Measurements from ENCODE around the gene KCTD17. TPM values are rescaled to one million over a fixed set of nuclear protein-coding genes. Genes with fewer than 3 reads are reported as not detected.

KCTD17 gene
- total and polyA plus RNA-seq, 2 donors from 2014 or later, result 9.6 to 13.9 TPM

DNA sequence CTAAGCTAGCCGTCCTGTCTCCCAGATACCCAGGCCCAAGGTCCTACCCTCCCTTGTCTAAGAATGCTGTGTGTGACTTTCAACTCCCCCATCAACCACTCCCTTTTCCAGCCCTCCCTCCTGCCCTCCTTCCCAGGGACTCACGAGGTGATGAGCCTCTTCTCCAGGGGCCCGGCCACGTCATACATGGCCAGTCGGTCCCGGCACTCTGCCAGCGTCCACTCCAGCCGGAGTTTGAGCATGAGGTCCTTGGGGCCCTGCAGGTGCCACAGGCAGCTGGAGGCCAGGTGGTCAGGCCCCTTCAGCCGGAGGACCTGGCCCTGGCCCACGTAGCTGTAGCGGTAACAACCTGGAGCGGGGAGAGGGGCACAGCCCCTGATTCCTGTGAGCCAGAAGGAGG is 37.9 kb downstream of the KCTD17 start:
- H3K36me3 ChIP-seq (ENCODE audit: control insufficient read depth in 2 of 3, insufficient read depth in 3 of 3, low read length in 3 of 3), result no peaks in the 10 kb centered on the region

DNA sequence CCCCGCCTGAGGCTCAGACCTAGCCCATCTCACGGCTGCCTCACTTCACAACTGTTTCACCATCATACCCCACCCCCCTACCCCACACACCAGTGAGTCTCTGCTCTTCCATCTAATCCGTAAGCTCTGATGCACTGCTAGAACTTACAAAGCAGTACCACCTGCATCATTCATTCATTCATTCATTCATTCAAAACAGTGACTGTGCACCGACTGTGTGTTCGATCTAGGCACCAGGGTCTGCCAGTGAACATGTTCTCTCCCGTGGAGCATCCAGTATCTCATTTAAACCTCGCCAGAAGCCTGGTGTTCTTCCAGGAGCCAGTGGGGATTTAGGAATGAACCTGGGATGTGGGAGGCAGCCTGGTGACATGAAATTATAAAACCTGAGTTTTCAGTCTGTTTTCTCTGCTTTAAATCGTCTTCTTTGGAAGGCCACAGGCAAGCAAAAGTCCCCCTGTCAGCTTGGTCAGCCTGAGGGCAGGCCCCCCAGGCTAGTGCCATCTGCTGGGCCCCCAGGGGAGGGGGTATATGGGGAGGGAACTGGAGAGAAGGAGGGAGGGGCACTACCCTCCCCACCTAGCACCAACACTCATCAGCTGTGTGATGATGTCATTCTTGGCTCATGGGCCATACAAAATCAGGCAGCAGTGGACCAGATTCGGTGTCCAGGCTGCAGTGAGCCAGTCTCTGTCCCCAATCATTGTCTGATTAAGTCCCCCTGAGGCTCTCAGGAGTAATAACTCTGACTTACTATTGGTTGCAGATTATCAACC is 39.6 kb downstream of the KCTD17 start:
- Histone ChIP-seq H3K36me3 (ENCODE audit: control insufficient read depth in 2 of 3, insufficient read depth in 3 of 3, low read length in 3 of 3) (no peaks in the 10 kb centered on the region), H3K9me3 (ENCODE audit: control insufficient read depth in 2 of 3, insufficient read depth in 1 of 3, low read length in 3 of 3) (no peaks in the 10 kb centered on the region), H3K27me3 (ENCODE audit: control insufficient read depth, insufficient read depth, low read length) (no peaks in the 10 kb centered on the region), H3K27ac (ENCODE audit: low read depth in 2 of 2, low read length in 2 of 2) (no peak overlapping the region), H3K4me3 (ENCODE audit: low read length in 3 of 3) (no peak overlapping the region), H3K9ac (ENCODE audit: low read length in 3 of 3) (no peak overlapping the region), H3K4me1 (ENCODE audit: control insufficient read depth in 2 of 3, insufficient read depth in 2 of 3, low read depth in 1 of 3, low read length in 3 of 3) (no peaks in the 10 kb centered on the region)
- no peak for DNase-seq
- intact Hi-C loops (cut with DNase I), result no loop called here
- TF ChIP-seq, protein P1, sequence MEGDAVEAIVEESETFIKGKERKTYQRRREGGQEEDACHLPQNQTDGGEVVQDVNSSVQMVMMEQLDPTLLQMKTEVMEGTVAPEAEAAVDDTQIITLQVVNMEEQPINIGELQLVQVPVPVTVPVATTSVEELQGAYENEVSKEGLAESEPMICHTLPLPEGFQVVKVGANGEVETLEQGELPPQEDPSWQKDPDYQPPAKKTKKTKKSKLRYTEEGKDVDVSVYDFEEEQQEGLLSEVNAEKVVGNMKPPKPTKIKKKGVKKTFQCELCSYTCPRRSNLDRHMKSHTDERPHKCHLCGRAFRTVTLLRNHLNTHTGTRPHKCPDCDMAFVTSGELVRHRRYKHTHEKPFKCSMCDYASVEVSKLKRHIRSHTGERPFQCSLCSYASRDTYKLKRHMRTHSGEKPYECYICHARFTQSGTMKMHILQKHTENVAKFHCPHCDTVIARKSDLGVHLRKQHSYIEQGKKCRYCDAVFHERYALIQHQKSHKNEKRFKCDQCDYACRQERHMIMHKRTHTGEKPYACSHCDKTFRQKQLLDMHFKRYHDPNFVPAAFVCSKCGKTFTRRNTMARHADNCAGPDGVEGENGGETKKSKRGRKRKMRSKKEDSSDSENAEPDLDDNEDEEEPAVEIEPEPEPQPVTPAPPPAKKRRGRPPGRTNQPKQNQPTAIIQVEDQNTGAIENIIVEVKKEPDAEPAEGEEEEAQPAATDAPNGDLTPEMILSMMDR (IDR thresholded peaks at IDR 0.05; ENCODE audit: borderline replicate concordance, extremely low read depth, insufficient read depth), result no peak
- no peak for FAIRE-seq

More for the DNA sequence above, 37.9 kb downstream of the KCTD17 start:
- FAIRE-seq, result no peak
- H3K9ac ChIP-seq (ENCODE audit: low read length in 3 of 3), result no peak overlapping the region
- no peak overlapping the region for H3K27ac ChIP-seq (ENCODE audit: low read depth in 2 of 2, low read length in 2 of 2)
- no peaks in the 10 kb centered on the region for H3K27me3 ChIP-seq (ENCODE audit: control insufficient read depth, insufficient read depth, low read length)
- no peaks in the 10 kb centered on the region for H3K9me3 ChIP-seq (ENCODE audit: control insufficient read depth in 2 of 3, insufficient read depth in 1 of 3, low read length in 3 of 3)
- DNase-seq, result peak in 1 of 5 donors; percentile 37
- no peak overlapping the region for H3K4me3 ChIP-seq (ENCODE audit: low read length in 3 of 3)
- H3K4me1 ChIP-seq (ENCODE audit: control insufficient read depth in 2 of 3, insufficient read depth in 2 of 3, low read depth in 1 of 3, low read length in 3 of 3), result no peaks in the 10 kb centered on the region
- TF ChIP-seq, protein P1 (IDR thresholded peaks at IDR 0.05; ENCODE audit: borderline replicate concordance, extremely low read depth, insufficient read depth), result no peak
- intact Hi-C loops (cut with DNase I), result loop anchor here (10.0 kb wide), 1 partner anchor 115 kb away; no protein-coding TSS in a partner anchor

DNA sequence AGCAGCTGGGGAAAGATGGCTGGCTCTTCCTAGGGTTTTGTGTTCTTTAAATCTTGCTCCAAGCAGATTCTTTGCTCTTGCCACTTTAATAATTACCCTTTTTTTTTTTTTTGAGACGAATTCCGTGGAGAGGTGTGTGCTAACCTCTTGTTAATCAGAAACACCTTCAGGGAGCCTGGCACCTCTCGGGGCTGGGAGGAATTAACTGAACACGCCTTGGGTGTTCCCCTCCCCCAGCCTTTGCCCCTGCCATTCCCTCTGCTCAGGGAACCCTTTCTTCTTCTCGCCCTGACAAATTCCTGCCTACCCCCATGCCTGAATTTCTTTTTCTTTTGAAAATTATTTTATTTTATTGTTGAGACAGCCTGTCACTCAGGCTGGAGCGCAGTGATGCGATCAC is 40.5 kb downstream of the KCTD17 start:
- Histone ChIP-seq H3K4me3 (ENCODE audit: low read length in 3 of 3) (no peak overlapping the region), H3K9ac (ENCODE audit: low read length in 3 of 3) (no peak overlapping the region), H3K27ac (ENCODE audit: low read depth in 2 of 2, low read length in 2 of 2) (no peak overlapping the region), H3K9me3 (ENCODE audit: control insufficient read depth in 2 of 3, insufficient read depth in 1 of 3, low read length in 3 of 3) (no peaks in the 10 kb centered on the region), H3K4me1 (ENCODE audit: control insufficient read depth in 2 of 3, insufficient read depth in 2 of 3, low read depth in 1 of 3, low read length in 3 of 3) (no peaks in the 10 kb centered on the region), H3K36me3 (ENCODE audit: control insufficient read depth in 2 of 3, insufficient read depth in 3 of 3, low read length in 3 of 3) (no peaks in the 10 kb centered on the region), H3K27me3 (ENCODE audit: control insufficient read depth, insufficient read depth, low read length) (no peaks in the 10 kb centered on the region)
- no peak for FAIRE-seq
- DNase-seq, result peak in 3 of 5 donors; percentile 21 to 61 (median 51)
- TF ChIP-seq, protein P1 (IDR thresholded peaks at IDR 0.05; ENCODE audit: borderline replicate concordance, extremely low read depth, insufficient read depth), result no peak
- intact Hi-C loops (cut with DNase I), result no loop called here

Measured in kidney (tissue), 14 donors.